ENCODE data around the gene ATRIP.

The ATRIP gene

DNA sequence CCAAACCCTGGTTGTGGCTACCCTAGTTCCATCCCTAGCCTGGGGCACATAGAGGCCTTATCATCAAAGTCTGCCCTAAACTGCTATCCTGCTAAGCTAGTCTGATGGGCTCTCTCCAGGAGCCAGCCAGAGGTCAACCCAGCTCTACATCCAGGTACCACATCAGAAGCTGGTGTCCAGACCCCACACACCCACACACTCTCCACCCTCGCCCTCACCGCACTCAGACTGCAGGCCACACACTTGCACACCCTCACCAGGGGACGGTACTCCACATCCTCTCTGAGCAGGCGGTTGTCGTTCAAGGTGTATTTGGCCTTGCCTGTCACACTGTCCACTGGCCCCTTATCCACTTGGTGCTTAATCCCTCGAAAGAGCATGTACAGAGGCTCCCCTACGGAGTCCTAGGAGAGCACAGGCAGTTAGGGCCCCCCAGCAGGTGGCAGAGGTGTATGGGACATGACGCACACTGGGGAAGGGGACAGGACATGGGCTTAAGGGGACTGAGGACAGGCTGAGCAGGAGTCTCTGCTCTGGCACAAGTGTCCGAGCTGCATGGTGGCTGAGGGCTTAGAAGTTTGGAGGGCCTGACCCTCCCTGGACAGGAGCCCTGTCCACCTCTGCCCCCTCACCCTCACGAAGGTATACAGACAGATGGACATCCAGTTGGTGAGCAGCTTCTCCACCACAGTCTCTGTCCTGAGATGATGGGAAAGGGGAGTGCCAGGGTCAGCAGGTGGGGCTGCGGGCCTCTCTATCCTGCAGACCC is 34.7 kb upstream of the ATRIP start:
- no peak overlapping the region for H3K27ac ChIP-seq (ENCODE audit: low read length, poor library complexity, severe bottlenecking)
- 96% methylated on average over 10 of the region's 11 CpGs for WGBS
- H3K9me3 ChIP-seq (ENCODE audit: control insufficient read depth, low read length), result no peaks in the 10 kb centered on the region
- H3K4me3 ChIP-seq (ENCODE audit: insufficient read depth in 1 of 2, low read depth in 1 of 2, low read length in 2 of 2), result no peak overlapping the region
- no peak overlapping the region for H3K4ac ChIP-seq (ENCODE audit: low read depth in 1 of 2, low read length in 2 of 2)
- no peak overlapping the region for H2BK120ac ChIP-seq (ENCODE audit: low read depth, low read length)
- no peaks in the 10 kb centered on the region for H3K27me3 ChIP-seq (ENCODE audit: control insufficient read depth in 1 of 2, insufficient read depth in 1 of 2, low read length in 2 of 2)
- H4K8ac ChIP-seq (ENCODE audit: low read length), result no peak overlapping the region
- no peak overlapping the region for H3K14ac ChIP-seq (ENCODE audit: low read length in 2 of 2)
- H3K79me1 ChIP-seq (replicated peaks; ENCODE audit: low read length, poor library complexity, severe bottlenecking), result no peaks in the 10 kb centered on the region
- no peak overlapping the region for H2BK12ac ChIP-seq (ENCODE audit: low read length in 2 of 2)
- no peak overlapping the region for H2AFZ ChIP-seq (ENCODE audit: low read depth, low read length)
- H3K4me1 ChIP-seq (ENCODE audit: control insufficient read depth, insufficient read depth, low read depth, low read length), result no peaks in the 10 kb centered on the region
- H4K91ac ChIP-seq (ENCODE audit: low read length), result no peak overlapping the region
- H3K9ac ChIP-seq (ENCODE audit: low read length), result no peak overlapping the region
- no peak overlapping the region for H2BK5ac ChIP-seq (ENCODE audit: low read depth, low read length, poor library complexity, severe bottlenecking)
- H3K18ac ChIP-seq (ENCODE audit: low read depth in 1 of 2, low read length in 2 of 2), result no peak overlapping the region
- H3K36me3 ChIP-seq (ENCODE audit: control insufficient read depth in 1 of 2, insufficient read depth in 2 of 2, low read depth in 1 of 2, low read length in 2 of 2), result peaks cover 90 to 96% of the 10 kb centered on the region in 2 experiments
- H3K23ac ChIP-seq (ENCODE audit: low read length in 2 of 2), result no peak overlapping the region
- no peak overlapping the region for H2AK5ac ChIP-seq (ENCODE audit: low read length, severe bottlenecking)
- no peak overlapping the region for H3K4me2 ChIP-seq (ENCODE audit: low read length, poor library complexity, severe bottlenecking)
- H2BK15ac ChIP-seq (ENCODE audit: low read depth, poor library complexity, severe bottlenecking), result no peak overlapping the region
- DNase-seq, result no peak

DNA sequence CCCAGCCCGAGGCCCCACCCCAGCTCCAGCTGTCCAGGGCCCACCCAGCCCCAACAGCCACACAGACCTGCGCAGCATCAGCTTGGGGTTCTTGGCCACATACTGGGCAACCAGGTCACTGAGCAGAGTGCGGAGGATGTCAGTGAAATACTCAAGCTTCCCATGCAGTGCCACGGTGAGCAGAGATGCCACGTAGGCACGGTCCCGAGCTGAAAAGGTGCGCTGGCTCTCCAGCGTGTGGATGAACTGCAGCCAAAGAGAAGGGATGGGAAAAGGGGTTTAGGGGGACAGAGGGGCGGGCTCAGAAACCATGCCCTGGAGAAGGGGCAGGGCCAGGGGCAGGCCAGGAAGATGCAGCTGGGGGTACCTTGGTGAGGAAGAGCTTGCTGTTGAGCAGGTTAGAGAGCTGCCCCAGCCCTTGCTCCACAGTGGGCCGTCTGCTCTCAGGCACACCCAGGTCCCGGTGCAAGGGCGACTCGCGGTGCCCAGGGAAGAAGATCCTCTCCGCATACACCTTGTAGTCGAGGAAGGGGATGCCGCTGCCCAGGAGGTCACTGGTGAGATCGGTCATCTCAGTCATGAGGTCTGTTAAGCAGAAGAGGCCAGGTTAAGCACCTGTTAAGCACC is 34.0 kb upstream of the ATRIP start:
- WGBS, result 97% methylated on average over 19 of the region's 19 CpGs

DNA sequence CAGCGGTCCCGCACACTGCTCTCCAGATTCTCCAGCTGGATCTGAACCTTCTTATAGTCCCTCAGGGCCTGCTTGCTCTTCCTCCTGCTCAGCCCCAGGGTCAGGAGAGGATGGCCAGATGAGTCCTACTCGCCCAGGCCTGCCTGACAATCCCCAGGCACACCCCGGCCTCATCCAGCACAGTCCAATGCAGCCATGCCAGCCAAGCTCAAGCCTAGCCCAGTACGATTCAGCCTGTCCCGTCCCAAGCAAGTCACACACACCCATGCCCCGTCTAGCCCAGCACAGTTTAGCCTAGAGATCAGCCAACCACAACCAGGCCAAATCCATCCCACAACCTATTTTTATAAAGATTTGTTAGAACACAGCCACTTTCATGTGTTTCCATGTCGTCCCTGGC is 33.5 kb upstream of the ATRIP start:
- Histone ChIP-seq H3K4me2 (ENCODE audit: low read length, poor library complexity, severe bottlenecking) (no peak overlapping the region), H3K18ac (ENCODE audit: low read depth in 1 of 2, low read length in 2 of 2) (no peak overlapping the region), H2BK12ac (ENCODE audit: low read length in 2 of 2) (no peak overlapping the region), H2AK5ac (ENCODE audit: low read length, severe bottlenecking) (no peak overlapping the region), H3K79me1 (replicated peaks; ENCODE audit: low read length, poor library complexity, severe bottlenecking) (peaks cover 3% of the 10 kb centered on the region), H2BK120ac (ENCODE audit: low read depth, low read length) (no peak overlapping the region), H2AFZ (ENCODE audit: low read depth, low read length) (no peak overlapping the region), H3K27ac (ENCODE audit: low read length, poor library complexity, severe bottlenecking) (no peak overlapping the region), H3K27me3 (ENCODE audit: control insufficient read depth in 1 of 2, insufficient read depth in 1 of 2, low read length in 2 of 2) (no peaks in the 10 kb centered on the region), H3K4ac (ENCODE audit: low read depth in 1 of 2, low read length in 2 of 2) (no peak overlapping the region), H3K4me3 (ENCODE audit: insufficient read depth in 1 of 2, low read depth in 1 of 2, low read length in 2 of 2) (no peak overlapping the region), H3K9me3 (ENCODE audit: control insufficient read depth, low read length) (no peaks in the 10 kb centered on the region), H4K8ac (ENCODE audit: low read length) (no peak overlapping the region), H2BK15ac (ENCODE audit: low read depth, poor library complexity, severe bottlenecking) (no peak overlapping the region), H3K36me3 (ENCODE audit: control insufficient read depth in 1 of 2, insufficient read depth in 2 of 2, low read depth in 1 of 2, low read length in 2 of 2) (peaks cover 94 to 95% of the 10 kb centered on the region in 2 experiments), H3K4me1 (ENCODE audit: control insufficient read depth, insufficient read depth, low read depth, low read length) (no peaks in the 10 kb centered on the region), H3K9ac (ENCODE audit: low read length) (no peak overlapping the region), H4K91ac (ENCODE audit: low read length) (no peak overlapping the region), H3K23ac (ENCODE audit: low read length in 2 of 2) (no peak overlapping the region), H2BK5ac (ENCODE audit: low read depth, low read length, poor library complexity, severe bottlenecking) (no peak overlapping the region), H3K14ac (ENCODE audit: low read length in 2 of 2) (no peak overlapping the region)
- 94% methylated on average over 8 of the region's 8 CpGs for WGBS
- DNase-seq, result no peak

More for the DNA sequence above, 34.0 kb upstream of the ATRIP start:
- no peak overlapping the region for H3K18ac ChIP-seq (ENCODE audit: low read depth in 1 of 2, low read length in 2 of 2)
- no peak overlapping the region for H4K91ac ChIP-seq (ENCODE audit: low read length)
- no peak overlapping the region for H3K27ac ChIP-seq (ENCODE audit: low read length, poor library complexity, severe bottlenecking)
- H3K9ac ChIP-seq (ENCODE audit: low read length), result no peak overlapping the region
- H3K4me2 ChIP-seq (ENCODE audit: low read length, poor library complexity, severe bottlenecking), result no peak overlapping the region
- H3K4me3 ChIP-seq (ENCODE audit: insufficient read depth in 1 of 2, low read depth in 1 of 2, low read length in 2 of 2), result no peak overlapping the region
- no peak overlapping the region for H2BK5ac ChIP-seq (ENCODE audit: low read depth, low read length, poor library complexity, severe bottlenecking)
- H3K27me3 ChIP-seq (ENCODE audit: control insufficient read depth in 1 of 2, insufficient read depth in 1 of 2, low read length in 2 of 2), result no peaks in the 10 kb centered on the region
- H2BK15ac ChIP-seq (ENCODE audit: low read depth, poor library complexity, severe bottlenecking), result no peak overlapping the region
- no peak overlapping the region for H2AK5ac ChIP-seq (ENCODE audit: low read length, severe bottlenecking)
- H3K4ac ChIP-seq (ENCODE audit: low read depth in 1 of 2, low read length in 2 of 2), result no peak overlapping the region
- H2AFZ ChIP-seq (ENCODE audit: low read depth, low read length), result no peak overlapping the region
- H3K23ac ChIP-seq (ENCODE audit: low read length in 2 of 2), result no peak overlapping the region
- H2BK12ac ChIP-seq (ENCODE audit: low read length in 2 of 2), result no peak overlapping the region
- no peak overlapping the region for H2BK120ac ChIP-seq (ENCODE audit: low read depth, low read length)
- H3K36me3 ChIP-seq (ENCODE audit: control insufficient read depth in 1 of 2, insufficient read depth in 2 of 2, low read depth in 1 of 2, low read length in 2 of 2), result peaks cover 90 to 94% of the 10 kb centered on the region in 2 experiments
- no peak for DNase-seq
- H3K79me1 ChIP-seq (replicated peaks; ENCODE audit: low read length, poor library complexity, severe bottlenecking), result no peaks in the 10 kb centered on the region
- no peak overlapping the region for H3K14ac ChIP-seq (ENCODE audit: low read length in 2 of 2)
- H3K9me3 ChIP-seq (ENCODE audit: control insufficient read depth, low read length), result no peaks in the 10 kb centered on the region
- no peaks in the 10 kb centered on the region for H3K4me1 ChIP-seq (ENCODE audit: control insufficient read depth, insufficient read depth, low read depth, low read length)
- H4K8ac ChIP-seq (ENCODE audit: low read length), result no peak overlapping the region

DNA sequence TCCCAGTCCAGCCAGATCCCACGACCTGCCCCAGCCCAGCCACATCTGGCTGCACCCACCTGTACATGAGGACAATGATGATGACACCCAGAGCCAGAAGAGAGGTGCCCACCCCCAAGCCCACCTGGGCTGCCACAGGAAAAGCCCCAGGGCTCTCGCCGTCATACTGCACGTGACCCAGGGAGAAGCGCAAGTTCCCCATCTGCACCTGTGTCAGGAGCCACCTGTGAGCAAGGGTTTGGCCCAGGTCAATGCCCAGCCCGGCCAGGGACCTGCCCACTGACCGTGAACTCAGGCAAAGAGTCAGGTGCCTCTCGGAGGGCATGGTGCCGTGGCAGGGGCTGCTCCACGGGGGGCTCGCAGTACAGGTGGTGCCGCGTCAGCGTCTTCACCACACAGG is 32.9 kb upstream of the ATRIP start:
- H3K23ac ChIP-seq (ENCODE audit: low read length in 2 of 2), result no peak overlapping the region
- no peaks in the 10 kb centered on the region for H3K4me1 ChIP-seq (ENCODE audit: control insufficient read depth, insufficient read depth, low read depth, low read length)
- H2BK12ac ChIP-seq (ENCODE audit: low read length in 2 of 2), result no peak overlapping the region
- no peak overlapping the region for H3K4me2 ChIP-seq (ENCODE audit: low read length, poor library complexity, severe bottlenecking)
- no peak overlapping the region for H3K9ac ChIP-seq (ENCODE audit: low read length)
- no peak overlapping the region for H2AK5ac ChIP-seq (ENCODE audit: low read length, severe bottlenecking)
- H3K36me3 ChIP-seq (ENCODE audit: control insufficient read depth in 1 of 2, insufficient read depth in 2 of 2, low read depth in 1 of 2, low read length in 2 of 2), result peaks cover 94 to 95% of the 10 kb centered on the region in 2 experiments
- no peak overlapping the region for H4K91ac ChIP-seq (ENCODE audit: low read length)
- H2AFZ ChIP-seq (ENCODE audit: low read depth, low read length), result no peak overlapping the region
- peaks cover 3% of the 10 kb centered on the region for H3K79me1 ChIP-seq (replicated peaks; ENCODE audit: low read length, poor library complexity, severe bottlenecking)
- H3K9me3 ChIP-seq (ENCODE audit: control insufficient read depth, low read length), result no peaks in the 10 kb centered on the region
- WGBS, result 93% methylated on average over 14 of the region's 14 CpGs
- no peak overlapping the region for H3K14ac ChIP-seq (ENCODE audit: low read length in 2 of 2)
- H2BK120ac ChIP-seq (ENCODE audit: low read depth, low read length), result no peak overlapping the region
- no peak overlapping the region for H2BK15ac ChIP-seq (ENCODE audit: low read depth, poor library complexity, severe bottlenecking)
- H2BK5ac ChIP-seq (ENCODE audit: low read depth, low read length, poor library complexity, severe bottlenecking), result no peak overlapping the region
- H3K4me3 ChIP-seq (ENCODE audit: insufficient read depth in 1 of 2, low read depth in 1 of 2, low read length in 2 of 2), result no peak overlapping the region
- DNase-seq, result no peak
- H3K18ac ChIP-seq (ENCODE audit: low read depth in 1 of 2, low read length in 2 of 2), result no peak overlapping the region
- H3K27ac ChIP-seq (ENCODE audit: low read length, poor library complexity, severe bottlenecking), result no peak overlapping the region
- H4K8ac ChIP-seq (ENCODE audit: low read length), result no peak overlapping the region
- H3K27me3 ChIP-seq (ENCODE audit: control insufficient read depth in 1 of 2, insufficient read depth in 1 of 2, low read length in 2 of 2), result no peaks in the 10 kb centered on the region
- no peak overlapping the region for H3K4ac ChIP-seq (ENCODE audit: low read depth in 1 of 2, low read length in 2 of 2)
